ENCODE data around the gene SPAG8. TPM values are rescaled to one million over a fixed set of nuclear protein-coding genes. Genes with fewer than 3 reads are reported as not detected.

The SPAG8 gene
- polyA plus RNA-seq, 2 of the 4 experiments (the other 2 are of a cell fraction) = 0.31 to 0.45 TPM

DNA sequence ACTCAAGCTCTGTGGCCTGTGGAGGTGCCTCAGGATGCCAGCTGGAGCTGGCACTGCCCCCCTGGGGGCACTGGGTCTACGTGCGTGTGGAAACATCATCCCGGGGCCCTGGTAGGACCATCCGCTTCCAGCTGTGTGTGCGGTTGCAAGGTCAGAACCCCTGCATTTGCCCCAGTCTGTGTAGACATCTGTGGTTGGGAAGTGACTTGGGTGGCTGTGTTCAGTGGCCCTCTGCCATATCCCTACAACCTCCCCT, 29.5 kb upstream of the SPAG8 start:
- POLR2A ChIA-PET = no interaction called here
- FAIRE-seq = no peak
- TF ChIP-seq, protein P1, sequence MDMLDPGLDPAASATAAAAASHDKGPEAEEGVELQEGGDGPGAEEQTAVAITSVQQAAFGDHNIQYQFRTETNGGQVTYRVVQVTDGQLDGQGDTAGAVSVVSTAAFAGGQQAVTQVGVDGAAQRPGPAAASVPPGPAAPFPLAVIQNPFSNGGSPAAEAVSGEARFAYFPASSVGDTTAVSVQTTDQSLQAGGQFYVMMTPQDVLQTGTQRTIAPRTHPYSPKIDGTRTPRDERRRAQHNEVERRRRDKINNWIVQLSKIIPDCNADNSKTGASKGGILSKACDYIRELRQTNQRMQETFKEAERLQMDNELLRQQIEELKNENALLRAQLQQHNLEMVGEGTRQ (IDR thresholded peaks at IDR 0.05) = no peak
- TF ChIP-seq CBX8 (IDR thresholded peaks at IDR 0.05) (no peak), FOSL2 (IDR thresholded peaks at IDR 0.05) (no peak), FOSL2 (CRISPR knock-in tag; IDR thresholded peaks at IDR 0.05) (no peak), NR3C1 (IDR thresholded peaks at IDR 0.05) (no peak), ZFP36 (IDR thresholded peaks at IDR 0.05; ENCODE audit: borderline replicate concordance, partially characterized antibody) (no peak), RARB (CRISPR knock-in tag; IDR thresholded peaks at IDR 0.05) (no peak), ZSCAN20 (CRISPR knock-in tag; IDR thresholded peaks at IDR 0.05) (no peak), HOXB13 (CRISPR knock-in tag; IDR thresholded peaks at IDR 0.05; ENCODE audit: low read depth) (no peak), ZNF302 (CRISPR knock-in tag; IDR thresholded peaks at IDR 0.05) (no peak), HOXB5 (CRISPR knock-in tag; IDR thresholded peaks at IDR 0.05) (no peak), NPAS2 (CRISPR knock-in tag; IDR thresholded peaks at IDR 0.05; ENCODE audit: borderline replicate concordance) (no peak), TFCP2L1 (CRISPR knock-in tag; IDR thresholded peaks at IDR 0.05) (no peak)
- TF ChIP-seq, protein P2, sequence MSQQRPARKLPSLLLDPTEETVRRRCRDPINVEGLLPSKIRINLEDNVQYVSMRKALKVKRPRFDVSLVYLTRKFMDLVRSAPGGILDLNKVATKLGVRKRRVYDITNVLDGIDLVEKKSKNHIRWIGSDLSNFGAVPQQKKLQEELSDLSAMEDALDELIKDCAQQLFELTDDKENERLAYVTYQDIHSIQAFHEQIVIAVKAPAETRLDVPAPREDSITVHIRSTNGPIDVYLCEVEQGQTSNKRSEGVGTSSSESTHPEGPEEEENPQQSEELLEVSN (IDR thresholded peaks at IDR 0.05; ENCODE audit: borderline replicate concordance, low read depth) = no peak
- TF ChIP-seq, protein P3, sequence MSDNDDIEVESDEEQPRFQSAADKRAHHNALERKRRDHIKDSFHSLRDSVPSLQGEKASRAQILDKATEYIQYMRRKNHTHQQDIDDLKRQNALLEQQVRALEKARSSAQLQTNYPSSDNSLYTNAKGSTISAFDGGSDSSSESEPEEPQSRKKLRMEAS (IDR thresholded peaks at IDR 0.05) = no peak
- TF ChIP-seq, protein P4, sequence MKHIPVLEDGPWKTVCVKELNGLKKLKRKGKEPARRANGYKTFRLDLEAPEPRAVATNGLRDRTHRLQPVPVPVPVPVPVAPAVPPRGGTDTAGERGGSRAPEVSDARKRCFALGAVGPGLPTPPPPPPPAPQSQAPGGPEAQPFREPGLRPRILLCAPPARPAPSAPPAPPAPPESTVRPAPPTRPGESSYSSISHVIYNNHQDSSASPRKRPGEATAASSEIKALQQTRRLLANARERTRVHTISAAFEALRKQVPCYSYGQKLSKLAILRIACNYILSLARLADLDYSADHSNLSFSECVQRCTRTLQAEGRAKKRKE (CRISPR knock-in tag; IDR thresholded peaks at IDR 0.05; ENCODE audit: low read depth) = no peak
- peaks cover 13% of the 10 kb centered on the region for H3K4me1 ChIP-seq
- WGBS (ENCODE audit: missing lambda C conversion rate) = 100% methylated on average over 5 of the region's 5 CpGs
- H3K27ac ChIP-seq = no peak overlapping the region
- ATAC-seq = no peak
- DNase-seq (ENCODE audit: low read depth in 1 of 2, low spot score in 1 of 2) = no peak
- no peak overlapping the region for H3K4me2 ChIP-seq
- CTCF ChIA-PET = interaction anchor here (1.1 to 9.2 kb wide), 6 partner anchors 15 to 114 kb away, joined by 3 to 59 read pairs (median 5); partner anchors contain the start of genes FAM221B, OR13J1 and TMEM8B
- H3K4me3 ChIP-seq = no peak overlapping the region
- no peaks in the 10 kb centered on the region for H3K9me3 ChIP-seq

DNA sequence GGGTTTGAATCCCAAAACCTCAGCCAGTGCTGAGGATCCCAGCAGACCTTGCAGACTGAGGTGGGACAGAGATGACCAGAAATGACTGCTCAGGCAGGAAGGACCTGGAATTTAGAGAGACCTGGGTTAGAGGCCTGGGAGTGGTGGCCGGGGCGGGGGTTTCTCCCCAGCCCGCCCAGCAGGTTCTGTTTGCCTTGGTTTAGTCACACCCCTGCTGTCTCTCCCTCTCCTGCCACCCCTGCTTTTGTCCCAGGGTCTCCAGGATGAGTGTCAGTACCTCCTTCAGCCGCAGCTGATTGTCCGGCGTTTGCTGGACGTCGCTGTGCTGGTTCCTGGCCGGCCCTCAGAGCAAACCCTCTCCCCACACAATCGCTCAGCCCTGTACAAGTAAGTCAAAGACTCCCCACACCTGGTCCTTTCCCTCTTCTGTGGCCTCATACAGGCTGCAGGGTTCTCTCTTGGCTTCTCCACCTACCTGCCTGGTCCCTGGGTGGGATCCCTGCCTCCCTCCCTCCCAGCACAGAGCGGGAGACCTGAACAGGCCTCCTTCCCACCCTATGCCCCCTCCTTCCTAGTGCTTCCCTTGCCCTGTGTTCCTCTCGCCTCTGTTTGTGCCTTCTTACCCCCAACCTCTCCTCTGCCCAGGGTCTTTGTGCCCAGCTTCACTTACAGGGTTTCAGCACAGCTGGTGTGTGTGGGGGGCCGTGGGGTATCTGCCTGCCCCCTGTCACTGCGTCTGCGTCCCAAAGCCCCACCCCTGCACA, 29.0 kb upstream of the SPAG8 start:
- no peak for DNase-seq (ENCODE audit: low read depth in 1 of 2, low spot score in 1 of 2)
- 84% methylated on average over 15 of the region's 15 CpGs for WGBS (ENCODE audit: missing lambda C conversion rate)
- H3K27ac ChIP-seq = no peak overlapping the region
- no peaks in the 10 kb centered on the region for H3K9me3 ChIP-seq
- FAIRE-seq = no peak
- ChIA-PET CTCF (interaction anchor here (0.8 to 9.2 kb wide), 6 partner anchors 7 to 51 kb away, joined by 3 to 59 read pairs (median 5); partner anchors contain the start of genes FAM221B and TMEM8B), POLR2A (no interaction called here)
- TF ChIP-seq FOXS1 (CRISPR knock-in tag; IDR thresholded peaks at IDR 0.05) (no peak), SMC3 (IDR thresholded peaks at IDR 0.05) (no peak), RFX5 (IDR thresholded peaks at IDR 0.05) (no peak), CBX8 (IDR thresholded peaks at IDR 0.05) (no peak), CBX2 (IDR thresholded peaks at IDR 0.05; ENCODE audit: borderline replicate concordance, low read depth) (no peak), TP53 (CRISPR knock-in tag; IDR thresholded peaks at IDR 0.05) (no peak), CHD2 (IDR thresholded peaks at IDR 0.05; ENCODE audit: low read length, partially characterized antibody) (no peak), HDAC2 (IDR thresholded peaks at IDR 0.05) (no peak), ZFP36 (IDR thresholded peaks at IDR 0.05; ENCODE audit: borderline replicate concordance, partially characterized antibody) (no peak), FOSB (CRISPR knock-in tag; IDR thresholded peaks at IDR 0.05) (no peak), GATA3 (IDR thresholded peaks at IDR 0.05; ENCODE audit: borderline replicate concordance) (no peak), ZNF302 (CRISPR knock-in tag; IDR thresholded peaks at IDR 0.05) (no peak), POLR2AphosphoS2 (conservative IDR thresholded peaks at IDR 0.05; ENCODE audit: low read length) (no peak)
- TF ChIP-seq, protein P5, sequence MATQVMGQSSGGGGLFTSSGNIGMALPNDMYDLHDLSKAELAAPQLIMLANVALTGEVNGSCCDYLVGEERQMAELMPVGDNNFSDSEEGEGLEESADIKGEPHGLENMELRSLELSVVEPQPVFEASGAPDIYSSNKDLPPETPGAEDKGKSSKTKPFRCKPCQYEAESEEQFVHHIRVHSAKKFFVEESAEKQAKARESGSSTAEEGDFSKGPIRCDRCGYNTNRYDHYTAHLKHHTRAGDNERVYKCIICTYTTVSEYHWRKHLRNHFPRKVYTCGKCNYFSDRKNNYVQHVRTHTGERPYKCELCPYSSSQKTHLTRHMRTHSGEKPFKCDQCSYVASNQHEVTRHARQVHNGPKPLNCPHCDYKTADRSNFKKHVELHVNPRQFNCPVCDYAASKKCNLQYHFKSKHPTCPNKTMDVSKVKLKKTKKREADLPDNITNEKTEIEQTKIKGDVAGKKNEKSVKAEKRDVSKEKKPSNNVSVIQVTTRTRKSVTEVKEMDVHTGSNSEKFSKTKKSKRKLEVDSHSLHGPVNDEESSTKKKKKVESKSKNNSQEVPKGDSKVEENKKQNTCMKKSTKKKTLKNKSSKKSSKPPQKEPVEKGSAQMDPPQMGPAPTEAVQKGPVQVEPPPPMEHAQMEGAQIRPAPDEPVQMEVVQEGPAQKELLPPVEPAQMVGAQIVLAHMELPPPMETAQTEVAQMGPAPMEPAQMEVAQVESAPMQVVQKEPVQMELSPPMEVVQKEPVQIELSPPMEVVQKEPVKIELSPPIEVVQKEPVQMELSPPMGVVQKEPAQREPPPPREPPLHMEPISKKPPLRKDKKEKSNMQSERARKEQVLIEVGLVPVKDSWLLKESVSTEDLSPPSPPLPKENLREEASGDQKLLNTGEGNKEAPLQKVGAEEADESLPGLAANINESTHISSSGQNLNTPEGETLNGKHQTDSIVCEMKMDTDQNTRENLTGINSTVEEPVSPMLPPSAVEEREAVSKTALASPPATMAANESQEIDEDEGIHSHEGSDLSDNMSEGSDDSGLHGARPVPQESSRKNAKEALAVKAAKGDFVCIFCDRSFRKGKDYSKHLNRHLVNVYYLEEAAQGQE (IDR thresholded peaks at IDR 0.05) = no peak
- TF ChIP-seq, protein P2 (IDR thresholded peaks at IDR 0.05; ENCODE audit: borderline replicate concordance, low read depth) = no peak
- TF ChIP-seq, protein P6, sequence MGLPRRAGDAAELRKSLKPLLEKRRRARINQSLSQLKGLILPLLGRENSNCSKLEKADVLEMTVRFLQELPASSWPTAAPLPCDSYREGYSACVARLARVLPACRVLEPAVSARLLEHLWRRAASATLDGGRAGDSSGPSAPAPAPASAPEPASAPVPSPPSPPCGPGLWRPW (IDR thresholded peaks at IDR 0.05) = no peak
- ATAC-seq = no peak
- H3K4me3 ChIP-seq = no peak overlapping the region
- H3K4me1 ChIP-seq = peaks cover 13% of the 10 kb centered on the region
- H3K4me2 ChIP-seq = no peak overlapping the region
